Measurements from ENCODE around the gene FXYD3. TPM values are rescaled to one million over a fixed set of nuclear protein-coding genes. Genes with fewer than 3 reads are reported as not detected.

Gene FXYD3
- total and polyA plus RNA-seq, 2 of the 13 experiments (the other 11 are each of a cell fraction or from before 2014, with no cell fraction given) = 4.9 TPM; not detected in 1

- POLR2A ChIA-PET = no interaction called here
- peak overlapping the region; percentile 38 for H3K9ac ChIP-seq (ENCODE audit: insufficient read depth, low read depth, low read length)
- CTCF ChIA-PET (ENCODE audit: low intra/inter-chr PET ratio, low total read pairs) = no interaction called here
- TF ChIP-seq MYPOP (CRISPR knock-in tag; IDR thresholded peaks at IDR 0.05) (no peak), ASH2L (IDR thresholded peaks at IDR 0.05; ENCODE audit: insufficient read length, low read depth, low read length) (peak; percentile 42), RCOR2 (CRISPR knock-in tag; IDR thresholded peaks at IDR 0.05) (peak; percentile 45; the same call in 1 of the 2 replicates), DNMT3B (CRISPR knock-in tag; conservative IDR thresholded peaks at IDR 0.05) (no peak), STAT5B (CRISPR knock-in tag; IDR thresholded peaks at IDR 0.05) (no peak), ZNF451 (CRISPR knock-in tag; IDR thresholded peaks at IDR 0.05) (no peak), ELF4 (CRISPR knock-in tag; IDR thresholded peaks at IDR 0.05; ENCODE audit: borderline replicate concordance) (no peak), ARHGAP35 (CRISPR knock-in tag; IDR thresholded peaks at IDR 0.05; ENCODE audit: borderline replicate concordance) (no peak), ZFP62 (CRISPR knock-in tag; IDR thresholded peaks at IDR 0.05) (no peak), POLR2AphosphoS2 (IDR thresholded peaks at IDR 0.05; ENCODE audit: low read depth, low read length) (no peak), GMEB1 (CRISPR knock-in tag; IDR thresholded peaks at IDR 0.05; ENCODE audit: borderline replicate concordance) (no peak), KAT7 (CRISPR knock-in tag; IDR thresholded peaks at IDR 0.05; ENCODE audit: borderline replicate concordance) (no peak), HOXD1 (CRISPR knock-in tag; IDR thresholded peaks at IDR 0.05) (no peak), TFDP2 (CRISPR knock-in tag; IDR thresholded peaks at IDR 0.05) (no peak)
Observed at GRCh38 chr19:35106898-35107541, 8.6 kb upstream of the FXYD3 start.

More at GRCh38 chr19:35106898-35107541, 8.6 kb upstream of the FXYD3 start:
- ATAC-seq (no peak), FAIRE-seq (no peak), DNase-seq (ENCODE audit: low spot score) (no peak)
- H3K36me3 ChIP-seq (replicated peaks in 1 of 2; ENCODE audit: control insufficient read depth in 1 of 2, insufficient read depth in 2 of 2, low read length in 2 of 2) = no peaks in the 10 kb centered on the region
- intact Hi-C loops (cut with micrococcal nuclease; ENCODE audit: unreplicated experiment) (no loop called here), in situ Hi-C loops (cut with HindIII; ENCODE audit: extremely low pct_ligation_motif_present, low pct_unique_long_range_greater_than_20kb) (no loop called here)
- no peaks in the 10 kb centered on the region for H3K79me2 ChIP-seq (ENCODE audit: insufficient read depth, low read length)
- H3K9me3 ChIP-seq (ENCODE audit: low read length) = no peaks in the 10 kb centered on the region
- H2AFZ ChIP-seq (ENCODE audit: low read length) = no peak overlapping the region
- H3K4me2 ChIP-seq (ENCODE audit: low read depth, low read length) = peak overlapping the region; percentile 51
- H3K27me3 ChIP-seq (ENCODE audit: control insufficient read depth in 1 of 2, insufficient read depth in 2 of 2, low read length in 2 of 2) = no peaks in the 10 kb centered on the region; a peak in 1 of 5 replicates
- WGBS (ENCODE audit: low lambda C conversion rate) = 96% methylated on average over 1 of the region's 2 CpGs
- no peaks in the 10 kb centered on the region for H4K20me1 ChIP-seq (ENCODE audit: insufficient read depth, low read length)
- H3K4me1 ChIP-seq (ENCODE audit: insufficient read depth, low read length) = peaks cover 51% of the 10 kb centered on the region
- H3K27ac ChIP-seq (ENCODE audit: extremely low read length, insufficient read depth, low read length) = peak overlapping the region; percentile 56
- H3K4me3 ChIP-seq (replicated peaks in 1 of 3; ENCODE audit: insufficient read depth in 1 of 3, low read depth in 2 of 3, low read length in 3 of 3) = no peak overlapping the region; a peak in 1 of 6 replicates
- no TSS peak for BruUV-seq (replicated peaks)
